ENCODE data around the gene USP8.

DNA sequence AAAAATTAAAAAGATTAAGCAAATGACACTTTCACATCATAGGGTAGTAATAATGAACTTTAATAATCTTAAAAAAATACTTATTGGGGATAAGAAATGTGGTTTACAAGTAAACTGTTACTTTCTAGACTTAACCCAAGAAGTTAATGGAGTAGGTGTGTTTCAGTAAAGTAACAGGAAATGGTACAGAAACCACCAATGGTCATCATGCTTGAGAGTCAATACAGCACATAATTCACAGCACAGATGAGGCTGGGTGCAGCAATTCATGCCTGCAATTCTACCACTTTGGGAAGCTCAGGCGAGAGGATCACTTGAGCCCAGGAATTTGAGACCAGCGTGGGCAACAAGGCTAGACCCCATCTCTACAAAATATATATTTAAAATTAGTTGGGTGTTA is 133.8 kb downstream of the USP8 start:
- no peak for TF ChIP-seq EP300 (conservative IDR thresholded peaks at IDR 0.05; ENCODE audit: poor library complexity, severe bottlenecking)
- TF ChIP-seq, protein P1, sequence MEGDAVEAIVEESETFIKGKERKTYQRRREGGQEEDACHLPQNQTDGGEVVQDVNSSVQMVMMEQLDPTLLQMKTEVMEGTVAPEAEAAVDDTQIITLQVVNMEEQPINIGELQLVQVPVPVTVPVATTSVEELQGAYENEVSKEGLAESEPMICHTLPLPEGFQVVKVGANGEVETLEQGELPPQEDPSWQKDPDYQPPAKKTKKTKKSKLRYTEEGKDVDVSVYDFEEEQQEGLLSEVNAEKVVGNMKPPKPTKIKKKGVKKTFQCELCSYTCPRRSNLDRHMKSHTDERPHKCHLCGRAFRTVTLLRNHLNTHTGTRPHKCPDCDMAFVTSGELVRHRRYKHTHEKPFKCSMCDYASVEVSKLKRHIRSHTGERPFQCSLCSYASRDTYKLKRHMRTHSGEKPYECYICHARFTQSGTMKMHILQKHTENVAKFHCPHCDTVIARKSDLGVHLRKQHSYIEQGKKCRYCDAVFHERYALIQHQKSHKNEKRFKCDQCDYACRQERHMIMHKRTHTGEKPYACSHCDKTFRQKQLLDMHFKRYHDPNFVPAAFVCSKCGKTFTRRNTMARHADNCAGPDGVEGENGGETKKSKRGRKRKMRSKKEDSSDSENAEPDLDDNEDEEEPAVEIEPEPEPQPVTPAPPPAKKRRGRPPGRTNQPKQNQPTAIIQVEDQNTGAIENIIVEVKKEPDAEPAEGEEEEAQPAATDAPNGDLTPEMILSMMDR (IDR thresholded peaks at IDR 0.05; ENCODE audit: poor library complexity, severe bottlenecking) = no peak
